HG03039 (cell line): ENCODE results near the gene INTS14.
"Not testable (repeated sequence)": the region's sequence is repeated elsewhere in the genome, so short reads cannot be mapped to it uniquely, and the experiment has no call there.

Source experiments
- ATAC-seq: cut with Tn5 transposase; IDR thresholded peaks from one replicate; pipeline ENCODE4 v1.9.1; 2021; ENCODE audit warnings: mild to moderate bottlenecking, moderate library complexity; ENCODE audit not compliant: unreplicated experiment

INTS14 gene

GRCh38 chr15:65631503-65631902 is 20.6 kb upstream of the INTS14 start:
- ATAC-seq: no peak

DNA sequence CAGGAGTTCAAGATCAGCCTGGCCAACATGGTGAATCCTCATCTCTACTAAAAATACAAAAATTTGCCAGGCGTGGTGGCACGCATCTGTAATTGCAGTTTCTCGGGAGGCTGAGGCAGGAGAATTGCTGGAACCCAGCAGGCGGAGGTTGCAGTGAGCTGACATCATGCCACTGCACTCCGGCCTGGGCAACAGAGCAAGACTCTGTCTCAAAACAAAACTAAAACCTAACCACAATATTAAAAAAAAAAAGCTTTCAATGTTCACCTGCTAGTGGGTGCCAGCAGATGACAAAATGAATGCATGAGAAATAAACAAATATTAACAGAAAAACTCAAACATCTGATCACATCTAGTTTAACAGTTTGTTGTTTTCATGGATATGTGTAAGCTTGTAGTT is 19.8 kb upstream of the INTS14 start:
- ATAC-seq: no peak

DNA sequence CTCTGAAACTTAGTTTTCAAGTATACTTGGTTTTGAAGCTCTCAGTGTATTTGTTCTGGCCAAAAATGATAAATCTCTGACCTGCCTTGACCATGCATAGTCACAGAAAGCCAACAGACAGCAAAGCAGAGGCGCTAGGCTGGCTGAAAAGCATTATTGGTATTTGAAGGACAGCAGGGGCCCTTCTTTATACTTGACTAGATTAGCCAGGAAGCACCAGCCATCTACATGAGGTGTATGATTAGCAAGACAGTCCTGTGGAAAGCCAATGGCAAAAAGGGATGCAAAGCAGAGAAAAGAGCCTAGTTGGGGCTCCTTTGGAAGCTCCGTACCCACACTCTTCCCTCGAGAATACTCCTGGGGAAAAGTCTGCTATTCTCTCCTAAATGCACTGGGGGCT is 18.6 kb upstream of the INTS14 start:
- no peak for ATAC-seq

GRCh38 chr15:65626856-65627255 is 15.9 kb upstream of the INTS14 start:
- no peak for ATAC-seq

- ATAC-seq: no peak
Measured at GRCh38 chr15:65623103-65623502, 12.2 kb upstream of the INTS14 start.

GRCh38 chr15:65621638-65622037 is 10.7 kb upstream of the INTS14 start, which contains the start of gene SLC24A1:
Gene SLC24A1 (plus strand): TSS chr15:65621938. CDS start chr15:65624081, 2,143 bp downstream.
- no peak for ATAC-seq

GRCh38 chr15:65620833-65621232 is 9.9 kb upstream of the INTS14 start:
- ATAC-seq: no peak

DNA sequence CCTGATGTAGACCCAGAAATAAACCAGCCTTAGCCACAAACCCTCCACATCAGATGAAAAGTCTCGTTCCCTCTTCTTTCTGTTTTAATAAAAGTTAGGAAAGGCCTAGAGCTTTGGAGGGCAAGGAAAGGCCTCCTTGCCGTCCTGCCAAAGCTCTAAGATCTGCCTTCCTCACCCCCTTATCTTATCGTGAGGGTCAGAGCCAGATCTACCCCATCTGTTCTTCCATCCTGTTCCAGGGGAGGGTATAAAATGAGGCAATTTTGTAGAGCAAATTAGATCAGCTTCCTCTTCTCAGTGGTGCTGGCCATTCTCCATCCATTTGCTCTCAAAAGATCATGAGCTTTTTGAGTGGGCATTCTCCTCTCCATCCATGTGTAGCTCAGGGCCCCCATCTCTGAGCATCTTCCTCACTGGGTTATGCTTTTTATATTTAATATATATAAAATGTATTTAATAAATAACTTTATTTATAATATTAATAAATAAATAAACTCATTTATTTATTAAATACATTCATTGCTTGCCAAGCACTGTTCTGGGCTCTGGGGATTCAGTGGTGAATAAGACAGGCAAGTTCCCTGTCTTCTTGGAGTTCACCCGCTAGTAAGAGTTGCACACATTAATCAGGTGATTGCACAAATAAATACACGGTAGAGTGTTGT is 8.8 kb upstream of the INTS14 start:
- ATAC-seq: no peak

DNA sequence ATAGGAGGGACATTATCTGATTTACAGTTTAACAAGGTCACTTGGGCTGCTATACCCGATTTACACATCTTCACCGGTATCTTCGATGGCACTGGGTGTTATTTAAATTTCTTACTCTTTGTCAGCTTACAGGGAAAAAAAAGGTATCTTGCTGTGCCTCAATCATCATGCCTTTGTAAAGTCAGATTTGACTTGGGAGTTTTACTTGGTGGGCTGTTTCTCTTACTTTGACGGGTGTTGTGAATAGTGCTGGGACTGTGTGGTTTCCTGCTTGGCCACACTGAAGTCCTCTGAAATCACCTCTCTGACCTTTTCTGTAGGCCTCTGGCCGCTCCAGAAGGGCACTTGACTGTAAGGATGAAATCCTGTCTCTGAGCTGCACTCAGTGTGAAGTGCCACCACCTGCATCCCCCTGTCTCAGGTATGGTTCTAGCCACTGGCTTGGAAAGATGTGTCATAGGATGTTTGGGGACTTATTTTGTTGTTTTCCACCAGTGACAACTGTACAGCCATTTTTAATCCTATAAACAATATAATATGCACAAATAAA is 7.7 kb upstream of the INTS14 start:
- ATAC-seq: no peak

- ATAC-seq: not testable (repeated sequence)
Measured at GRCh38 chr15:65615887-65616286, 5.0 kb upstream of the INTS14 start.

DNA sequence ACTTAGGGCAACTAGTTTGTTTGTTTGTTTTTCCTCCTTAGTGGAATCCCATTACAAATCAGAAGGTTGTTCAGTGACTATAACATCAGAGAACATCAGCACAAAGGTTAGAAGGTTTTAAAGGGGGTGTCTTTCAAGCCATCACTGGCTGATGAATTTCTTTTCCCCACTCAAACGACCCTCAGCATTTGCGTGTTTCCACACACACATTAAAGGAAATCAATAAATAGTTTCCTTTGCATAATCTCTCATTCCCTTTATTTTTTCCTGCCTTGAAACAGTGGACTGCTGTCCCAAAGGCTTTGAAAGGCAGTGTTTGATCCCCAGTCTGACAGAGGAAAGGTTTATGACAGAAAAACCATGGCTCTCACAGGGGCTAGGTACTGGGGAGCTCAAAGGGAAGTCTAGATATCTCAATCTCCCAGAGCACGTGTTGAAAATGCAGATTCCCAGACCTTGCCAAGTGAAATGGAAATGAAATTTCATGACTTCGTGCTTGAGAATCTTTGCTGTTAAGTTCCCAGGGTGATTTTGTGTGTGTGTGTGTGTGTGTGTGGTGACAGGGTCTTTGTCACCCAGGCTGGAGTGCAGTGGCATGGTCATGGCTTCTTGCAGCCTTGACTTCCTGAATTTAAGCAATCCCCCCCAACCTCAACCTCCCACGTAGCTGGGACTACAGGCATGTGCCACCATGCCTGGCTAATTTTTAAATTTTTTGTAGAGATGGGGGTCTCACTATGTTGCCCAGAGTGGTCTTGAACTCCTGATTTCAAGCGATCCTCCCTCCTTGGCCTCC is 2.2 kb upstream of the INTS14 start:
- no peak for ATAC-seq

DNA sequence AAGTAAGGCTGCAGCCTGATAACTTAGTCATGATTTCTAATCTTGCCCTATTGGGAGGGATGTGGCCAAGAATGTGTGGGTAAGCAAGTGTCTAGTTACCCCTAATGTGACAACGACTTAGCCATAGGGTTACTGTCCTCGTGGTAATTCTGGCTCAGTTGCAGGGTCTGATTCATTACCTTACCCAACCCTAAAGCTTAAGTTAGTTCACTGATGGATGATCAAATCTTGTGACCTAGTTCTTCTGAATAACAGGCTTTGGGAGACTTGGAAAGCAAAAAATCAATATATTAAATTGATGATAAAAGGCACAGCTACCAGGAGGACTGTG is 1.6 kb upstream of the INTS14 start:
- ATAC-seq: no peak

GRCh38 chr15:65611888-65612615 is 1.1 kb upstream of the INTS14 start:
- ATAC-seq: no peak

DNA sequence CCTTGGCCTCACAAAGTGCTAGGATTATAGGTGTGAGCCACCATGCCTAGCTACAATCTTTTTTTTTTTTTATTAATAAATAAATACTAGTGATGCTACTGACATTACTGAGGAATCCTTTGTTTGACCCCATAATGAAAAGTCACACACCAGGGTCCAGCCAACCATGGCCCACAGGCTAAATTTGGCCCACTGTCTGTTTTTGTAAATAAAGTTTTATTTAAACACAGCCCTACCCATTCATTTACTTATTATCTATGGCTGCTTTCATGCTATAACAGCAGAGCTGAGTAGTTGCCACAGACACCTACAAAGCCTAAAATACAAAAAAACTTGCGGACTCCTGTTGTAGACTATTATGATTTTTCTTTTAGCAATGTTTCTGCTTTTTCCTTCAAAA is 7.4 kb downstream of the INTS14 start:
- no peak for ATAC-seq

DNA sequence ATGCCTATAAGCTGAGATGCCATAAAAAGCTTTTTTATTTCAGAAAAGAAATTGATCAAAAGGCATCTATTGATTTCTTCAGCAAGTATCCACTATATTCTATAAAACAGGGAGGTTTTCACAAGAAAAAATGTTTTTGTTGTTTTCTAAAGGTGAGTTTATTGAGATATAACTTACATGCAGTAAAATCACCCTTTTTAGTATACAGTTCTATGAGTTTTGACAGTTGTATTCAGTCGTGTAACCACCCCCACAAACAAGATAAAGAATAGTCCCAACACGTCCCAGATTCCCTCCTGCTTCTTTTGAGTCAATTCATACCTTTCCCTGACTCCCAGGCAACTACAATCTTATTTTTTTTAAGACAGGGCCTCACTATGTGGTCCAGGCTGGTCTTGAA is 7.8 kb downstream of the INTS14 start:
- no peak for ATAC-seq

DNA sequence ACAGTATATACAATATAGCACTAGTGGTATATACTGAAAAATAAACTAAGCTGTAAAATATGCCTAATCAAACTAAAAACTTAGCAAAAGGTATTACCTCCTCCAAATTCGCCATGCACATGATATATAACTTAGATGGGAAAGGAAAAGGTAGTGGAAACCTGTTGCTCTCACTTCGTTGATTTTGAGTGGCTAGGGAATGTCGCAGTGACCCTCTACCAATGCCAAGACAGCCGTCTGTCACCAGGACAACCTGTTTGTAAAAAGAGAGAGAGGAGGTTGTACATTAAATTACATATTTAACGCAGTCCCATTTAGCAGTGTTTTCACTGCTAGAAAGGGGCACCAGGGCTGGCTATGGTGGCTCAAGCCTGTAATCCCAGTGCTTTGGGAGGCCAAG is 11.3 kb downstream of the INTS14 start:
- ATAC-seq: no peak

DNA sequence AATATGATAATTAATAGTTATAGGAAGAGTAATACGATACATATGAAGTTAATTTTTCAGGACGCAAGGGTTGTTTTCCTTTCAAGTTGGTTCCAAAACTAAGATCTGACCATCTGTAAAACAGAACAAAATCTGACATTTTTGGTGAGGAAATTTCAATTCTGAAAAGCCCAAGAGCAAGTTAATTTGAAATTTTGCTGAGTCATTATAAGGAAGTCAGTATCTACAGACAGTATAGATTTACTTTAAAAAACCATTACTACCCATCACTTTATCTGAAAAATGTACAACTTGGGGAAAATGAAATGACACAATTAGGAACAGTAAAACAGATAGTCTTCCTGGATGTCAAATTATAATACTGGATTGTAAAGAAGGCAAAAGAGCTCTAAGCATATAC is 12.5 kb downstream of the INTS14 start:
- ATAC-seq: no peak

DNA sequence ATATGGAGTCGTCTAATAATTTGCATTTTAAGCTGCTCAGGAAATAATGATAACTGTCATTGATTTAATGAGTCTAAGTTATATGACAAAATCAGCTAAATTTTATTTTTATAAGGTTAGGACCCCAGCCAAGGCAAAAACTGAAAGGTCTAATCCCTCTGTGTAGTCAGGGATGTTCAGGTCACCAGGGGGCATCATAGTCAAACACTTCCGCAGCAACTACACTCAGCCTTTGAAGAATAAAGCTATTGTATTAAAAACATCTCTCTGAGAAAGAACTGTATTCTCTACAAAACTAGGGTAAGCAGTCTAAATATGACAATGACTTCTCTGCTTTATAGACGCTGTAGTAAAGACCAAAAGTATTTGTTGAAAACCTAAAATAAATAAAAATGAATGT is 15.0 kb downstream of the INTS14 start:
- ATAC-seq: no peak

- no peak for ATAC-seq
Measured at GRCh38 chr15:65587094-65587493, 23.8 kb downstream of the INTS14 start.

- ATAC-seq: no peak
Measured at GRCh38 chr15:65584241-65584640, 26.7 kb downstream of the INTS14 start.

DNA sequence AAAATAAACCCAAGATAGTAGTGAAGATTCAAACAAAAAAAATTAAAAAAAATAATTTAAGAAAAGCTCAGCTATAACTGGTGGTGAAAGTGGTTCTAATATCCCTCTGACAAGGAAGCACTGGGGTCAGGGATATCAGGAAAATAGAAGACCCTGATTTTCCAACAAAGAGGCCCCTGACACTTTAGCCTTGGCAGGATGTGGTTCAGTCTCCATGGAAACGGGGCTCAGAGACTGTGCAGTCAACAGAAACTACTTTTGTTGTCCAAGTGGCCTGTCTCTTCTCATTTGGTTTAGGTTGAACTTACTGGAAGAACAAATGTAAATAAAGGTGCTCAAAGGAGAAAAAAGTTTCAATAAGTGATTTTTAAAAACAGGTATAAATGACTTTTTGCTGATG is 27.2 kb downstream of the INTS14 start:
- no peak for ATAC-seq

GRCh38 chr15:65580287-65580686 is 30.6 kb downstream of the INTS14 start:
- no peak for ATAC-seq
